GM12872 (cell line): ENCODE data around the gene ADORA1.
A peak's percentile ranks its signal among the peaks of the same experiment; 100 is the strongest.

Experiments
- TF ChIP-seq, protein P1 (sequence below): IDR thresholded peaks from 3 replicates; pipeline ENCODE4 v1.5.1; 2011; ENCODE audit warnings: low read depth, mild to moderate bottlenecking, low read length, moderate library complexity; ENCODE audit not compliant: insufficient read depth

The ADORA1 gene

DNA sequence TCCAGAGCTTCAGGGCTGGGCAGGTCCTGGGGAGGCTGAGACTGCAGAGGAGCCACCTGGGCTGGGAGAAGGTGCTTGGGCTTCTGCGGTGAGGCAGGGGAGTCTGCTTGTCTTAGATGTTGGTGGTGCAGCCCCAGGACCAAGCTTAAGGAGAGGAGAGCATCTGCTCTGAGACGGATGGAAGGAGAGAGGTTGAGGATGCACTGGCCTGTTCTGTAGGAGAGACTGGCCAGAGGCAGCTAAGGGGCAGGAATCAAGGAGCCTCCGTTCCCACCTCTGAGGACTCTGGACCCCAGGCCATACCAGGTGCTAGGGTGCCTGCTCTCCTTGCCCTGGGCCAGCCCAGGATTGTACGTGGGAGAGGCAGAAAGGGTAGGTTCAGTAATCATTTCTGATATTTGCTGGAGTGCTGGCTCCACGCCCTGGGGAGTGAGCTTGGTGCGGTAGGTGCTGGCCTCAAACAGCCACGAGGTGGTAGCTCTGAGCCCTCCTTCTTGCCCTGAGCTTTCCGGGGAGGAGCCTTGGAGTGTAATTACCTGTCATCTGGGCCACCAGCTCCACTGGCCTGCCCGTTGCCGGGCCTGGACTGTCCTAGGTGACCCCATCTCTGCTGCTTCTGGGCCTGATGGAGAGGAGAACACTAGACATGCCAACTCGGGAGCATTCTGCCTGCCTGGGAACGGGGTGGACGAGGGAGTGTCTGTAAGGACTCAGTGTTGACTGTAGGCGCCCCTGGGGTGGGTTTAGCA is 38.8 kb downstream of the ADORA1 start:
- TF ChIP-seq, protein P1, sequence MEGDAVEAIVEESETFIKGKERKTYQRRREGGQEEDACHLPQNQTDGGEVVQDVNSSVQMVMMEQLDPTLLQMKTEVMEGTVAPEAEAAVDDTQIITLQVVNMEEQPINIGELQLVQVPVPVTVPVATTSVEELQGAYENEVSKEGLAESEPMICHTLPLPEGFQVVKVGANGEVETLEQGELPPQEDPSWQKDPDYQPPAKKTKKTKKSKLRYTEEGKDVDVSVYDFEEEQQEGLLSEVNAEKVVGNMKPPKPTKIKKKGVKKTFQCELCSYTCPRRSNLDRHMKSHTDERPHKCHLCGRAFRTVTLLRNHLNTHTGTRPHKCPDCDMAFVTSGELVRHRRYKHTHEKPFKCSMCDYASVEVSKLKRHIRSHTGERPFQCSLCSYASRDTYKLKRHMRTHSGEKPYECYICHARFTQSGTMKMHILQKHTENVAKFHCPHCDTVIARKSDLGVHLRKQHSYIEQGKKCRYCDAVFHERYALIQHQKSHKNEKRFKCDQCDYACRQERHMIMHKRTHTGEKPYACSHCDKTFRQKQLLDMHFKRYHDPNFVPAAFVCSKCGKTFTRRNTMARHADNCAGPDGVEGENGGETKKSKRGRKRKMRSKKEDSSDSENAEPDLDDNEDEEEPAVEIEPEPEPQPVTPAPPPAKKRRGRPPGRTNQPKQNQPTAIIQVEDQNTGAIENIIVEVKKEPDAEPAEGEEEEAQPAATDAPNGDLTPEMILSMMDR: peak; percentile 69

DNA sequence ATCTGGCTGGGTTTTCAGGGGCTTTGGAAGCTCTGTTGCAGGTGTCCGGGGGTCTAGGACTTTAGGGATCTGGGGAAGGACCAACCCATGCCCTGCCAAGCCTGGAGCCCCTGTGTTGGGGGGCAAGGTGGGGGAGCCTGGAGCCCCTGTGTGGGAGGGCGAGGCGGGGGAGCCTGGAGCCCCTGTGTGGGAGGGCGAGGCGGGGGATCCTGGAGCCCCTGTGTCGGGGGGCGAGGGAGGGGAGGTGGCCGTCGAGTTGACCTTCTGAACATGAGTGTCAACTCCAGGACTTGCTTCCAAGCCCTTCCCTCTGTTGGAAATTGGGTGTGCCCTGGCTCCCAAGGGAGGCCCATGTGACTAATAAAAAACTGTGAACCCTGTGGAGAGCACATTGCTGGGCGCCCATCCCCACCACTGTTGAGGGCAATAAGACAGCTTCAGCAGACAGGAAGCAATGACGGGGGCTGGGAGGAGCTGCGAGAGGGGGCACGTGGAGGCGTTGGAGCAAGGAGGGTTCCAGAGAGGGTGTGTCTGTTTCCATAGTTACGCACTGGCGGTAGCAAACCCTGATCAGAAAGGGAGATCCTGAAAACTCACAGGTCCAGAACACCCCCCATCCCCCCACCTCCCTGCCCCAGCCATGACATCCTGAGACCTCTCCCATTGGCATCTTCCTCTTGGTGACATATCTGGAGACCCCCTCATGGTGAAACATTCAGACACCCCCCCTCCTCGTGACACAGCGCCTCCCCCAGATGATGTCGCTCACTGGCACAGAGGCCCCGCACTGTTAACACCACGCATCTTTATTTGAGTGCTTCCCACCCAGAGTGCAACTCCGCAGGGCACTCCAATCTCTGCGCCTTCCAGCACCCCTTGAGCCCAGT is 39.7 kb downstream of the ADORA1 start:
- TF ChIP-seq, protein P1: no peak

DNA sequence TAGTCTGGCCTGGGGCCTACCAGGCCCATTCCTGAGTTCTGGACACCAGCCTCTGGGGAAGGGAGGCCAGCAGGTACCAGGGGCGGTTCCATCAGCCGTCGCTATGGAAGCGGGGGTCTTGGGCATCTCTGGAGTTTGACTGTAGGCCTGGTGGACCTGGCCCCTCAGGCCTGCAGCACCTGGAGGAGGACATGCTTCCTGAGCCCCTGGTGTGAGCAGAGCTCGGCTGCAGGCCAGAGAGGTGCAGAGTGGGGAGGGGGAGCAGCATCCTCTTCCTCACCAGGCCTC is 40.3 kb downstream of the ADORA1 start:
- TF ChIP-seq, protein P1: no peak

DNA sequence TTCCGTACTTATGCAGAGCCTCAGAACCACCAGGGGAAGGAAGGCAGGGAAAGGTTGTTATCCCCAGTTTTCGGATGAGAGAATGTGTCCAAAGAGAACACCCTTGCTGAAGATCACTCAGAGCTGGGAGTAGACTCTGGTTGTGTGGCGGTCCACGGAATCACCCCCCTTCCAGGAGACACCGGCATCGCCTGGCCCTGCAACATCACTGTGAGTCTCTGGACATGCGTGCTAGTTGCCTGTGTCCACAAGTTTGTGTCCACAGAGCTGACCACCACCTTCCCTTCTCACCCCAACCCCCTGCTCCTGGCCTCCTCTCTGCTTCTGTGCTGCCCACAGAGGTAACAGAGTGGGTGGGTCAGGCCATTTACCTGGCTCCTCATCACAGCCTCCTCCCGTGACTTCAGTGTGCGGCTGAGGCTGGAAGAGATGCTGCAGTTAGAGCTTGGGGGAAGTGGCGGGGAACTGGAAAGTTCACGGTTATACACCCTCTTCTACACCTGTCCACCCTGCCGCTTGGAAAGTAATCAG is 40.8 kb downstream of the ADORA1 start:
- TF ChIP-seq, protein P1: no peak

DNA sequence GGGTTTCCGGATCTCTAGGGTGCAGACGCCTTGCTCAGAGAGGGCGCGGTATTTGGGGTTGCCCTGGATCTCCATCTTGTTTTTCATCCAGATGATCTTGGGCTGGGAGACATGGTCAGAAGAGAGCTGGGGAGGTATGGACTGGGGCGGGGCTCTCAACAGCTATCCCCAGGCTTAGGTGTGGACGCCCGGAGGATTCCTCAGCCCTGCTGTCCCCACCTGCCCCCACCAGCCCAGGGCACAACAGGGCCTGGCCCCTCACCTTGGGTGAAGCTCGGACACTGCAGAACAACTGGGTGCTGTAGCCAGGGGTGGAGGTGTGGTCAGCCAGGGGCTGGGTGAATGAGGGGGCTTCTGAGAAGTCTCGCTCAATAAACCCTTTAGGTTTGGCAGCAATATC is 41.5 kb downstream of the ADORA1 start:
- TF ChIP-seq, protein P1: no peak

DNA sequence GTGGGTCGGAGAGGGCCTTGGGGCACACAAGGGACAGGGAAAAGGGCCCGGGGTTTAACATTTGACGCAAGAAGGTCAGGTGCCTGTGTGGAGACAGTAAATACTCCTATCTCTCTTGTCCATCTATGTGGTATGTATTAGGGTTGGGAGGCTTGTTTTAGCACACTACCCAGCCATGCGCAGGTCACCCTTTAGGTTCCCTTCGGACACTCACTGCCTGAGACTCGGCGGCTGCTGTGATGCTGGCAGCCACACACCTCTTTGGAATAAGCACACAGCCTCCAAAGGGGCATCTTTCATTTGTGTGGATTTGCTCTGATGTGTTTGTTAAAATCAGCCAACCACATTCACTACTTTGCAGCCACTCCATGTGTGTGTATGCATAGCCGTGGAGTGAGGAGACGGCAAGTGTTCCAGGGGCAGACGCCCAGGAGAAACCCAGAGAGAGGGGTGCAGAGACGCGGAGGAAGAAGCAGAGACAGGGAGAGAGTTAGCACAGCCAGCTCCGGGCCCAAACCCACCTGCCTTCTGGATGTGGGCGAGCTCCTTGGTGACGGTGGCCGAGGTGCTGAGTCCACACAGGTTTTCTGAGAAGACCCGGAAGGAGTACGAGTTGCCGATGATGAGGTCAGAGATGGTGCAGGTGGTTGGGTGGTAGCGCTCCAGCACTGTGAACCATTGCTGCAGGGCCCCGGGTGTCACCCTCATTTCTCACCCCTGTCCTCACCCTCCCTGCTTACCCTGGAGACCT is 42.4 kb downstream of the ADORA1 start:
- TF ChIP-seq, protein P1: no peak
